Type B pancreatic cell (in vitro differentiated cells): ENCODE measurements around the gene KCNIP3. TPM values are rescaled to one million over a fixed set of nuclear protein-coding genes. Genes with fewer than 3 reads are reported as not detected.

Experiments used
- DNase-seq: peaks from one replicate; pipeline ENCODE4 v3.0.0; 2021; ENCODE audit warnings: mixed read lengths; ENCODE audit not compliant: unreplicated experiment; ENCODE audit errors: extremely low spot score
- H3K27ac Mint-ChIP-seq: 2 replicates; pipeline ENCODE4 v1.8.0; 2021; ENCODE audit warnings: mild to moderate bottlenecking, mixed read lengths
- H3K27me3 Mint-ChIP-seq: 2 replicates; pipeline ENCODE4 v1.8.0; 2021; ENCODE audit warnings: mixed read lengths
- H3K36me3 Mint-ChIP-seq: 2 replicates; pipeline ENCODE4 v1.8.0; 2021; ENCODE audit warnings: mixed read lengths
- H3K4me1 Mint-ChIP-seq: one replicate; pipeline ENCODE4 v1.8.0; 2021; ENCODE audit warnings: mixed read lengths; ENCODE audit not compliant: unreplicated experiment
- H3K4me3 Mint-ChIP-seq: 2 replicates; pipeline ENCODE4 v1.8.0; 2021; ENCODE audit warnings: mild to moderate bottlenecking, mixed read lengths
- H3K9me3 Mint-ChIP-seq: 2 replicates; pipeline ENCODE4 v1.8.0; 2021; ENCODE audit warnings: mixed read lengths
- total RNA-seq: library from RNA; stranded (reverse); gene quantifications from 2 replicates; pipeline ENCODE4 v1.2.1, GENCODE V29; 2021; ENCODE audit warnings: low replicate concordance
- TF ChIP-seq, protein P1 (sequence below): fragments of 200-600 bp; sonication (generic); conservative IDR thresholded peaks from 2 replicates; pipeline ENCODE4 v1.5.0; 2021; ENCODE audit warnings: antibody characterized with exemption, mild to moderate bottlenecking

The KCNIP3 gene
- total RNA-seq, 1 donor from 2014 or later, result 5.3 TPM

DNA sequence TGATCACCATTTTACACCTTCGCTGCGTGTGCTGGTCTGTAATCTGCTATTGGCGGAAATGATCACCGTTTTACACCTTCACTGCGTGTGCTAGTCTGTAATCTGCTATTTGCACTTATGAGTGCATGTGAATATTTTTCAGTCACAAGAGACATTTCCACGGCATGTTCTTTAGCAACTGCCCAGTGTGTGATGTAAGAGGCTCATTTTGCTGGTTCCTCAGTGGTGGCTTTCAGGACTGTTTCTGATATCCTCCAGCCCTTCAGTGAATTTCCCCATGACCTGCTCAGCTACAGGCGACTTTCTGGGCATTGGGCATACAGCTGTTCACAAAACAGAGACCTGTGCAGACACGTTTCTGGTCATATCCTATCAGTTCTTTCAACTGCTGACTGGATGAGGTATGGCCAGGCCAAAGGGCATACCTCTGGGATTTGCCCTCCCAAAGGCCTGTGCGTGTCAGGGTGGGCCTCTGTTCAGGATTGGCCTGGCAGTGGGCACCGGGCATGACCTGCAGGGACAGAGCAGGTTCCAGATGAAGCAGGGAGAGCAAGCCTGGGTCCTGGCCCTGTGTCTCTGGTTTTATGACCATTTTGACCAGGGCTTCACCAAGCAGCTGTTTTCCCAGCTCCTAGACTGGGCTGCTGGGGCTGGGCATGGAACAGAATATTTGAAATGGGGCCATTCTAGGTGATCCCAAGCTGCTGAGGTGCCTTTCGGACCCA, 23.4 kb upstream of the KCNIP3 start:
- H3K27me3 Mint-ChIP-seq, result no peaks in the 10 kb centered on the region
- H3K4me1 Mint-ChIP-seq, result no peaks in the 10 kb centered on the region
- H3K9me3 Mint-ChIP-seq, result no peaks in the 10 kb centered on the region
- H3K36me3 Mint-ChIP-seq, result no peaks in the 10 kb centered on the region
- H3K27ac Mint-ChIP-seq, result peak overlapping the region; percentile 51
- DNase-seq, result no peak
- no peak overlapping the region for H3K4me3 Mint-ChIP-seq
- TF ChIP-seq, protein P1, sequence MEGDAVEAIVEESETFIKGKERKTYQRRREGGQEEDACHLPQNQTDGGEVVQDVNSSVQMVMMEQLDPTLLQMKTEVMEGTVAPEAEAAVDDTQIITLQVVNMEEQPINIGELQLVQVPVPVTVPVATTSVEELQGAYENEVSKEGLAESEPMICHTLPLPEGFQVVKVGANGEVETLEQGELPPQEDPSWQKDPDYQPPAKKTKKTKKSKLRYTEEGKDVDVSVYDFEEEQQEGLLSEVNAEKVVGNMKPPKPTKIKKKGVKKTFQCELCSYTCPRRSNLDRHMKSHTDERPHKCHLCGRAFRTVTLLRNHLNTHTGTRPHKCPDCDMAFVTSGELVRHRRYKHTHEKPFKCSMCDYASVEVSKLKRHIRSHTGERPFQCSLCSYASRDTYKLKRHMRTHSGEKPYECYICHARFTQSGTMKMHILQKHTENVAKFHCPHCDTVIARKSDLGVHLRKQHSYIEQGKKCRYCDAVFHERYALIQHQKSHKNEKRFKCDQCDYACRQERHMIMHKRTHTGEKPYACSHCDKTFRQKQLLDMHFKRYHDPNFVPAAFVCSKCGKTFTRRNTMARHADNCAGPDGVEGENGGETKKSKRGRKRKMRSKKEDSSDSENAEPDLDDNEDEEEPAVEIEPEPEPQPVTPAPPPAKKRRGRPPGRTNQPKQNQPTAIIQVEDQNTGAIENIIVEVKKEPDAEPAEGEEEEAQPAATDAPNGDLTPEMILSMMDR, result no peak

DNA sequence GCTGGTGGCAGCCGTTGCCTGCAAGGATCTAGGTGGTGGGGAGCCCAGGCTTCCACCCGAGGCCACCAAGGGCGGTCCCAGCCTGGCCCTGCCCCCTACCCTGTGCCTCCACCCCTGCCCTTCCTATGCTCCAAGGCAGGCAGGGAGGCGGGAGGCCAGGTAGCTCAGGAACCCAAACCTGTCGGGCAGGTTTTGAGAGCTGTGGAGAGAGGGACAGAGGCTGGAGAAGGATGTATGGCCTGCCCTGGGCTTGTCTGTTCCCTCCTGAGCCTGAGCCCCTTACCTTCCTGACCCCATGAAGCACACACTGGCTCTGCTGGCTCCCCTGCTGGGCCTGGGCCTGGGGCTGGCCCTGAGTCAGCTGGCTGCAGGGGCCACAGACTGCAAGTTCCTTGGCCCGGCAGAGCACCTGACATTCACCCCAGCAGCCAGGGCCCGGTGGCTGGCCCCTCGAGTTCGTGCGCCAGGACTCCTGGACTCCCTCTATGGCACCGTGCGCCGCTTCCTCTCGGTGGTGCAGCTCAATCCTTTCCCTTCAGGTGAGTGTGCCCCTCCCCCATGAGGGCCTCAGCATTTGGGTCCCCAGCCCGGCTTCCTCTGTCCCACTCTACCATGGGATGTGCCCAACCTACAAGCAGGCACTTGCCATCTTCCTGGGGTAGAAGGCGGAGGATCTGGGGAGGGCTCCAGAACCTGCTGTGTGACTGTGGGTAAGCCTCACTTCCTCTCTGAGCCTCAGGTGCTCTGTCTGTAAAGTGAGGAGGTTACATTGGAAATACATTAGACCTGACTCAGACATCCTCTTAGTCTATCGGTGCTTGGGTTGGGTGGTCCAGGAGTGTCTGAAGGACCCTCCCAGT, 22.6 kb upstream of the KCNIP3 start, which contains the start of gene PROM2:
TSS of gene PROM2 (plus strand) at position 159 of the 860 bp plus-strand sequence. CDS start at position 296, 137 bp downstream.
- Mint-ChIP-seq H3K4me3 (peak within 1 kb of the TSS; percentile 81), H3K27ac (peak within 1 kb of the TSS; percentile 82)

GRCh38 chr2:95275151-95275515, 22.0 kb upstream of the KCNIP3 start:
- Mint-ChIP-seq H3K4me1 (no peaks in the 10 kb centered on the region), H3K9me3 (no peaks in the 10 kb centered on the region), H3K4me3 (peak overlapping the region; percentile 81), H3K27me3 (no peaks in the 10 kb centered on the region), H3K36me3 (no peaks in the 10 kb centered on the region), H3K27ac (no peak overlapping the region)
- TF ChIP-seq, protein P1, result no peak
- no peak for DNase-seq

More for the DNA sequence above, 22.6 kb upstream of the KCNIP3 start, which contains the start of gene PROM2:
- Mint-ChIP-seq H3K9me3 (no peaks in the 10 kb centered on the region), H3K36me3 (no peaks in the 10 kb centered on the region), H3K4me1 (no peaks in the 10 kb centered on the region), H3K27me3 (no peaks in the 10 kb centered on the region)
- TF ChIP-seq, protein P1, result no peak
- peak; percentile 71 for DNase-seq

DNA sequence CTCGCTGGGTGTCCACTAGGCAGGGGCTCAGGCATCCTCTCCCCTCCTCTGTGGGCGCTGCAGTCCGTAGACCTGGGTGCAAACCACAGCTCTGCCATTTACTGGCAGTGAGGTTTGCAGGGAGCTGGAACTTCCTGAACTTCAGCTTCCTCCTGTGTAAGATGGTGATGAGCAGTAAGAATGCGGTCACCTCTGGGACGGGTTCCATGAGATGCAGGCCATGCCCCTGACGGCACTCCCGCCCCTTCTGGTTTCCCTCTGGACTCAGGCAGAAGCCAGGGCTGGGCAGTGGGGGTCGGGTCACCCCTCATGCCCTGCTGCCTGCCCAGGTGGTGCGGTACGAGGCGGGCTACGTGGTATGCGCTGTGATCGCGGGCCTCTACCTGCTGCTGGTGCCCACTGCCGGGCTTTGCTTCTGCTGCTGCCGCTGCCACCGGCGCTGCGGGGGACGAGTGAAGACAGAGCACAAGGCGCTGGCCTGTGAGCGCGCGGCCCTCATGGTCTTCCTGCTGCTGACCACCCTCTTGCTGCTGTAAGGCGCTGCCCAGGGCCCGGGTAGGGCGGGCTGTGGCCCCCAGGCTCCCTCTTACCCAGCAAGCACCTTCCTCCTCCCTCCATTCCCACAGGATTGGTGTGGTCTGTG, 21.4 kb upstream of the KCNIP3 start:
- H3K36me3 Mint-ChIP-seq, result no peaks in the 10 kb centered on the region
- peak overlapping the region; percentile 17 for H3K4me3 Mint-ChIP-seq
- TF ChIP-seq, protein P1, result no peak
- no peak for DNase-seq
- no peaks in the 10 kb centered on the region for H3K9me3 Mint-ChIP-seq
- no peaks in the 10 kb centered on the region for H3K27me3 Mint-ChIP-seq
- H3K27ac Mint-ChIP-seq, result no peak overlapping the region
- H3K4me1 Mint-ChIP-seq, result no peaks in the 10 kb centered on the region

DNA sequence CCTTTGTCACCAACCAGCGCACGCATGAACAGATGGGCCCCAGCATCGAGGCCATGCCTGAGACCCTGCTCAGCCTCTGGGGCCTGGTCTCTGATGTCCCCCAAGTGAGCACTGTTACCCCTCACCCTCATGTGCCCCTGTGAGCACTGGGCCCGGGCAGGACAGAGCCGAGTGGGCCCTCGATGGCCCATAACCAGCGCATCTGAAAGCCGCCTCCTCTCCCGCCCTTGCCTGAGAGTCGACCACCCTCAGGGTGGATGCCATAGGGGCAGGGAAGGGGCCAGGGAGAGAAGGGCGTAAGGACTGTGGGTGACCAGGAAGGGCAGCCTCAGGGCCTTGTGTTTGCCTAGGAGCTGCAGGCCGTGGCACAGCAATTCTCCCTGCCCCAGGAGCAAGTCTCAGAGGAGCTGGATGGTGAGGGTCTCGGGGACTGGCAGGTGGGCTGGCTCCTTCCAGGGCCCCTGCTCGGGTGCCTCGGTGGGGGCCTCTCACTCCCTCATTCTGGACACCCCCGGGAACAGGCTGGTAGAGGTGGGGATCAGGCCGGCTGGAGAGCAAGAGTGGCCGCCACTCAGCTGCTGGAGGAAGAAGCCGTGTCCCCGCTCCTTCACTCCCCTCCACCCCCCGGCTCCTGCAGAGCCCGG, 20.8 kb upstream of the KCNIP3 start:
- Mint-ChIP-seq H3K4me1 (no peaks in the 10 kb centered on the region), H3K36me3 (no peaks in the 10 kb centered on the region), H3K4me3 (peak overlapping the region; percentile 17), H3K27me3 (no peaks in the 10 kb centered on the region), H3K27ac (no peak overlapping the region), H3K9me3 (no peaks in the 10 kb centered on the region)
- DNase-seq, result no peak
- TF ChIP-seq, protein P1, result no peak
